NK-92 (cell line): ENCODE data around the gene DNAH2.
A peak's percentile ranks its signal among the peaks of the same experiment; 100 is the strongest.

ENCODE experiments used
- DNase-seq: peaks from one replicate; lab custom pipeline; 2025; ENCODE audit not compliant: unreplicated experiment; lab: John Stamatoyannopoulos, UW

DNAH2 gene

DNA sequence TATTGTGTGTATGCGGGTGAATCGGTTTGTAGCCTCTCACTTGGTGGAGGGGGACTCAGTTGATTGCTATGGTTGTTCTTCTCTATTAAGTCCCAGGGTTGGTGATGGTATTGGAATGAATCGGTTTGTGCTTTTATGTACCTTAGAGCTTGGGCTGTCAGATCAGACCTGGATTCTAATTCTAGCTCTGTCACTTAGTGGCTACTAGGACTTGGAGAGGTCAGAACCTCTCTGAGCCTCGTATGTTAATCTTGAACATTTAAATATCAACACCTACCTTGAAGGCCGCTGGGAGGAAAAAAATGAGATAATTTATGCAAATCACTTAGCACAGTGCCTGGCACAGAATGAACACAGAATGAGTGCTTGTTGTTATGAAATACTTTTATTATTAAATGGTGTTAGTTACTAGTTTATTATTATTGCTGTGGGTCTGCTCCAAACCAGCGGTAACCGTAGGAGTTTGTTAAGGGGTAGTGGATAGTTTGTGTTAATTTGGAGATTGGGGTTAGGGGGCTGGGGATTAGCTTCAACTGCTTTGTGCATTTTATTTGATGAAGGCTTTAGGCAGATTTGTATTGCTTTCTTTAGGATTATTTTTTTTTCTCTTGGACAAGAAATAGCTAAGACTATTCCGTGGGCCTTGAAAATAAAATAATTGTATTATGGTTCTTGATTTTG, 120.0 kb downstream of the DNAH2 start:
- no peak for DNase-seq

DNA sequence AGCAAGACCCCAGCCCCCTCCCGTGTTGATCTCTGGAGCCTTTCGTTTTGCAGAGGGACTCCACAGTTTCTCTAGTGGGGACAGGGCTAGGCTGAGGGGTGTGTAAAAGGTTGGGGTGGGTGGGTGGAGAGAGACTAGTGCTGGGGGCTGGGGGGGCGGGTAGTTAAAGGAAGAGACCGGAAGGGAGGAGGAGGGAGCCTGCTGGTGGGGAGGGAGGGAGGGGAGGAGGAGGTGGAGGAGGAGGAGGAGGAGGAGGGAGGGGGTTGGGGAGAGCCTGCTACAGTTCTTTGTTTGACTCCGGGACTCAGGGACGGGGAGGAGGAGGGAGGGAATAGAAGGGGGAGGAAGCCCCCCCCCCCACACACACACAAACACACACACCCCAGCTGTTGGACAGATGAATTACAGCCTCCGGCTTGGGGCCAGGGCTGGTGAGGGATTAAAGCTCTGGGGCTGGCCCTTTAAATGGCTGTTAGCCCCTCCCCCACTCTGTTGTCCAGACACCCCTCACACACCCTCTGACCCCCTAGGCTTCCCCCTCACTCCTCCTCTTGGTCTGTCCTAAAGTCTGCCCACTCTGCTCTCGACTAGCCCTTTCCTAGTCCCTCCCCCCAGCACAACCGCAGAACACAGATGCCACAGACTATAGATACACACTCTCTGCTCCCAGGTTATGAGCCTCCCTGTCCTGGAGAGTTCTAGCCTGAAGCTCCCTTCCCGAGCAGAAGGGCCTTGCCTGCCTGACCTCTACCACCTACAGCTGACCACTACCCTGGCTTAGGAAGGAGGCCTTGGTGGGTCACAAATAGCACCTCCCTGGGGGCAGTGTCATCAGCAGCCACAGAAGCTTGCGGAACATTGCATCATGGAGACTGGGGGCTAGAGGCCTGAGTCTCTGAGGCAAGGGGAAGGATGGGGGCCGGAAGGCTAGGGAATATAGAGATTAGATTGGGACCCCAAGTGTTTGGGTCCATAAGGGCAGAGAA, 120.8 kb downstream of the DNAH2 start:
- DNase-seq: no peak

- DNase-seq: no peak
Measured at GRCh38 chr17:7839190-7839875, 121.8 kb downstream of the DNAH2 start.

GRCh38 chr17:7839876-7840261, 122.3 kb downstream of the DNAH2 start:
- no peak for DNase-seq

DNA sequence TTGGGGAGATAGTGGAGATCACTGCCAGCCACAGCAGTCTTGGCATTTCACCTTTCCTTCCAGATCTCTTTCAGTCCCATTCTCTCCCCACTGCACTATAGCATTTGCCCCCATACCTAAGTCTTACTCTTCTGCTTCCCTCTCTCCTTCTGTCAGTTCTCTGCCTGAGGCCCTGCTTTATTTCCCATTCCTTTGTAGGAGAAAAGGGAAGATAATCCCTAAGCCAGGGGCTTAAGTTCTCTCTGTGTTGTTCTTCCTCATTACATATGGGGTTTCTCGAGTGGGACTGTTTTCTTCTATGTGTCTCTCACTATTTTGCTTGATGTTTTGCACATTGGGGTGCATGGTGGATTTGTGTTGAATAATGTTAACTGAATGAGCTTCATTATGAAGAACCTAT, 122.9 kb downstream of the DNAH2 start:
- DNase-seq: no peak

- no peak for DNase-seq
Measured at GRCh38 chr17:7840875-7841274, 123.3 kb downstream of the DNAH2 start.

GRCh38 chr17:7841396-7841914, 123.9 kb downstream of the DNAH2 start:
- DNase-seq: peak; percentile 41

DNA sequence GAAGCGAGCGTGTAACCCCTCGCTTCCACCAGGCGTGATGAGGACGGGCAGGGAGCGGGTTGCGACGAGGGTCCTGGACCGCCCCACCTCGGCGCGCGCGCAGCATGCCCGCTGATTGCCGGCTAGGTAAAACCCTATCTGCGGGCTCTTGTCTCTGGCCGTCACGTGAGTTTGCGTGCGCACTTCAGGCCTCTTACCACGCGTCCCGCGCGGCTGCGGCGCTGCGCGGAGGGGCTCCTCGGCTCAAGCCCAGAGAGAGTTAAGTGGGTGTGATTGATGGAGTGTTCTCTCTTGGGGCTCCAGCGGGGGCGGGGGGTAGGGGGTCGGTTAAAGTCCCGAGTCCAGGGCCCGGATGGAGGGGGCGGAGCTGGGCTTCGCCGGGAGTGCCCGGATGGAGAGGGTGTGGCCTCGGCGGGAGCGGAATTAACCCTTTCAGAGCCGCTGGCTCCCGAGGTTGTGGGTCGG, 124.4 kb downstream of the DNAH2 start:
- peak; percentile 33 for DNase-seq

GRCh38 chr17:7842380-7843256, 125.1 kb downstream of the DNAH2 start:
- DNase-seq: peak; percentile 64

GRCh38 chr17:7843257-7843535, 125.7 kb downstream of the DNAH2 start:
- no peak for DNase-seq

DNA sequence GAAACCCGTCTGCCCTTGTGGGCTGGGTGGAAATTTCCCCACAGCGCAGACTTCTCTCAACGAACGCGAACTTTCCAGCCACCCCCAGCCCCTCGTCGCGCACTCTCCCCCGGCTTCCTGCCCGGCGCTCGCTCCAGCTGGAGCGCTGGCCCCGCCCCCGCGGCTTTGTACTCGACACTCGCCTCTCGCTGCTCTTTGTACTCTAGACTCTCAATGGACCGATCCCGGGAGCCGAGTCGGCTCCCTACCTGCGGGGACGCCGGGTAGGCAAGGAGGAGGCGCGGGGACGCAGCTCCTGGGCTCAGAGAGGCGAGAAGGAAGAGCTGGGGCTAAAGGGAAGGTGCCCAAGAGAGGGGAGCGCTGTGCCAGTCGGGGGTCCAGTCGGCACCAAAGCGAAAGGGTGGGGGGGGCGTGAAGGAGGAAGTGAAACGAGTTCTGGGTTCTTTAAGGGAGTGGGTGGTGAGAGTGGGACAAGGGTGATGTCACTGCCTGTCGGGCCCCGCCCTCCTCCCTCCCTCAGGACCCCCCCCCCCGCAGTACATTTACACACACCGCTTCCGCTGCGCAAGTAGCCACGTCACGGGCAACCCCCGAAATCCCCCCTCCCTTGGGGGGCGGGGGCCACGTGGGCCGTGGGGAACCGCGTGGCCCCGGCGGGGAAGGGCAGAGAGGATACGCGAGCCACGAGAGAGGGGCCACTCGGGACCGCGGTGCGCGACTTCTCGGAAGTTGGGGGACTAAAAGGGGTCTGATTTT, 126.2 kb downstream of the DNAH2 start:
- peak; percentile 65 for DNase-seq

- no peak for DNase-seq
Measured at GRCh38 chr17:7844292-7845154, 127.0 kb downstream of the DNAH2 start.

- DNase-seq: no peak
Measured at GRCh38 chr17:7845359-7846062, 128.0 kb downstream of the DNAH2 start.

DNA sequence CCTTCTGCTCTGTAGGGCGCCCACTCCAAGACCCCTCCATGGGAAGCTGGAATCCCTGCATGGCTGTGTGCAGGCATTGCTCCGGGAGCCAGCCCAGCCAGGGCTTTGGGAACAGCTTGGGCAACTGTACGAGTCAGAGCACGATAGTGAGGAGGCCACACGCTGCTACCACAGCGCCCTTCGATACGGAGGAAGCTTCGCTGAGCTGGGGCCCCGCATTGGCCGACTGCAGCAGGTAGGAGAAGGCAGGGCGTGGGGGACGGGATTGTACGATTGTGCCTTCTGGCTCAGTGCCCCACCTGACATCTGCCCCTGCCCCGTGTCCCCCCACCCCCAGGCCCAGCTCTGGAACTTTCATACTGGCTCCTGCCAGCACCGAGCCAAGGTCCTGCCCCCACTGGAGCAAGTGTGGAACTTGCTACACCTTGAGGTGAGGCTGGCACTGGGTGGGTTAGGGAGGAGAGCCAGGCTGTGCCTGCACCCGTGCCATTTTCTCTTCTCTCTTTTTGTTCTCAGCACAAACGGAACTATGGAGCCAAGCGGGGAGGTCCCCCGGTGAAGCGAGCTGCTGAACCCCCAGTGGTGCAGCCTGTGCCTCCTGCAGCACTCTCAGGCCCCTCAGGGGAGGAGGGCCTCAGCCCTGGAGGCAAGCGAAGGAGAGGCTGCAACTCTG, 128.7 kb downstream of the DNAH2 start:
- DNase-seq: no peak

- DNase-seq: no peak
Measured at GRCh38 chr17:7846765-7847661, 129.5 kb downstream of the DNAH2 start.

- DNase-seq: no peak
Measured at GRCh38 chr17:7848131-7848579, 130.6 kb downstream of the DNAH2 start.

DNA sequence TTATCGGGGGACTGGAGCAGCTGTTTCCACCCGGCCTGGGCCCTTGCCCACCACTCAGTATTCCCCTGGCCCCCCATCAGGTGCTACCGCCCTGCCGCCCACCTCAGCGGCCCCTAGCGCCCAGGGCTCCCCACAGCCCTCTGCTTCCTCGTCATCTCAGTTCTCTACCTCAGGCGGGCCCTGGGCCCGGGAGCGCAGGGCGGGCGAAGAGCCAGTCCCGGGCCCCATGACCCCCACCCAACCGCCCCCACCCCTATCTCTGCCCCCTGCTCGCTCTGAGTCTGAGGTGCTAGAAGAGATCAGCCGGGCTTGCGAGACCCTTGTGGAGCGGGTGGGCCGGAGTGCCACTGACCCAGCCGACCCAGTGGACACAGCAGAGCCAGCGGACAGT, 131.2 kb downstream of the DNAH2 start:
- no peak for DNase-seq
